H1 (cell line): ENCODE results near the gene MAP6. TPM values are rescaled to one million over a fixed set of nuclear protein-coding genes. Genes with fewer than 3 reads are reported as not detected.

Source experiments
- CTCF ChIA-PET: fragments of 300-600 bp; sonication (Branson Sonifier 250); formaldehyde crosslinking; loops from one replicate; lab custom pipeline; 2021; ENCODE audit not compliant: partially characterized antibody; lab: Charles Lee
- POLR2A ChIA-PET: fragments of 300-600 bp; sonication (Branson Sonifier 250); formaldehyde crosslinking; loops from one replicate; lab custom pipeline; 2021; ENCODE audit warnings: inconsistent platforms; ENCODE audit not compliant: partially characterized antibody; lab: Charles Lee
- DNase-seq, 2 experiments: peaks; one replicate each; pipeline versions ENCODE4 v3.0.0 to v3.0.0-alpha.2; 2010 to 2022; ENCODE audit warnings: low spot score in 2 of 2, low read depth in 1 of 2, mixed read lengths in 1 of 2
- FAIRE-seq: peaks from 2 replicates; lab custom pipeline; 2011; peaks lifted over from hg19 to GRCh38; lab: Jason Lieb, UNC
- H2AFZ ChIP-seq: 2 replicates; pipeline ENCODE4 v1.8.1; 2012; ENCODE audit warnings: low read length, inconsistent platforms
- H2AK5ac ChIP-seq: 2 replicates; pipeline ENCODE4 v1.6.1; 2013; ENCODE audit warnings: low read depth, low read length
- H2BK120ac ChIP-seq: replicated peaks from 2 replicates; pipeline ENCODE3; 2013; ENCODE audit warnings: low read depth, low read length, inconsistent platforms
- H2BK12ac ChIP-seq: 2 replicates; pipeline ENCODE4 v1.6.1; 2013; ENCODE audit warnings: low read depth, low read length
- H2BK15ac ChIP-seq: 2 replicates; pipeline ENCODE4 v1.6.1; 2013; ENCODE audit warnings: low read length
- H2BK20ac ChIP-seq: 2 replicates; pipeline ENCODE4 v1.6.1; 2013; ENCODE audit warnings: low read length
- H2BK5ac ChIP-seq: 2 replicates; pipeline ENCODE4 v1.6.1; 2013; ENCODE audit warnings: low read depth, low read length
- H3K14ac ChIP-seq: 2 replicates; pipeline ENCODE4 v1.6.1; 2013; ENCODE audit warnings: inconsistent platforms; ENCODE audit not compliant: insufficient read length
- H3K18ac ChIP-seq: 2 replicates; pipeline ENCODE4 v1.6.1; 2013; ENCODE audit warnings: low read length; ENCODE audit errors: extremely low read depth
- H3K23ac ChIP-seq: 2 replicates; pipeline ENCODE4 v1.6.1; 2013; ENCODE audit warnings: inconsistent platforms; ENCODE audit not compliant: insufficient read length
- H3K23me2 ChIP-seq: 2 replicates; pipeline ENCODE4 v1.6.1; 2013; ENCODE audit warnings: low read depth, low read length
- H3K27ac ChIP-seq: 2 replicates; pipeline ENCODE4 v1.6.1; 2011; ENCODE audit warnings: low read depth, low read length, inconsistent platforms
- H3K27me3 ChIP-seq, 4 experiments: replicated peaks in 1 of 4; 1 replicate in 1 of 4; 2 replicates in 3 of 4; pipeline versions ENCODE4 v1.6.1 to v1.8.1; 2011 to 2013; ENCODE audit warnings: low read length in 3 of 4, mild to moderate bottlenecking in 3 of 4, inconsistent platforms in 2 of 4, mixed read lengths in 2 of 4, moderate library complexity in 1 of 4; ENCODE audit not compliant: control insufficient read depth in 3 of 4, insufficient read depth in 3 of 4; ENCODE audit errors: extremely low read depth in 1 of 4
- H3K36me3 ChIP-seq, 4 experiments: 2 replicates each; pipeline versions ENCODE4 v1.6.1 to v1.8.1; 2011 to 2013; ENCODE audit warnings: mild to moderate bottlenecking in 4 of 4, low read length in 3 of 4, moderate library complexity in 2 of 4, control low read depth in 1 of 4, inconsistent platforms in 1 of 4; ENCODE audit not compliant: insufficient read depth in 4 of 4, control insufficient read depth in 2 of 4
- H3K4ac ChIP-seq: replicated peaks from 2 replicates; pipeline ENCODE3; 2013; ENCODE audit warnings: low read length, low read depth, mixed read lengths, inconsistent platforms; ENCODE audit not compliant: insufficient read length
- H3K4me1 ChIP-seq, 4 experiments: replicated peaks in 1 of 4; 1 replicate in 1 of 4; 2 replicates in 3 of 4; pipeline versions ENCODE4 v1.6.1 to v1.8.1; 2011 to 2013; ENCODE audit warnings: low read length in 3 of 4, inconsistent platforms in 2 of 4, mixed read lengths in 1 of 4; ENCODE audit not compliant: insufficient read depth in 4 of 4, control insufficient read depth in 3 of 4
- H3K4me2 ChIP-seq, 2 experiments: 2 replicates each; pipeline versions ENCODE4 v1.6.1 to v1.8.1; 2011 to 2013; ENCODE audit warnings: low read depth in 2 of 2, low read length in 2 of 2, control low read depth in 1 of 2, inconsistent platforms in 1 of 2, mild to moderate bottlenecking in 1 of 2; ENCODE audit not compliant: insufficient read depth in 1 of 2
- H3K4me3 ChIP-seq, 4 experiments: fragments of 200-600, 300-600 bp in 1 of 4; sonication (generic), shearing (Covaris generic), sonication (Bioruptor Twin) in 1 of 4; 2 replicates each; pipeline versions ENCODE4 v1.5.1 to v1.8.1; 2011 to 2016; ENCODE audit warnings: low read length in 4 of 4, low read depth in 3 of 4, control low read depth in 2 of 4, inconsistent platforms in 2 of 4, mild to moderate bottlenecking in 2 of 4, mixed read lengths in 1 of 4, moderate library complexity in 1 of 4; ENCODE audit not compliant: insufficient read depth in 2 of 4; ENCODE audit errors: extremely low read depth in 1 of 4
- H3K56ac ChIP-seq: replicated peaks from 2 replicates; pipeline ENCODE3; 2013; ENCODE audit warnings: low read depth, mild to moderate bottlenecking, mixed read lengths, low read length, inconsistent platforms; ENCODE audit not compliant: insufficient read length
- H3K79me1 ChIP-seq: 2 replicates; pipeline ENCODE4 v1.6.1; 2013; ENCODE audit warnings: low read depth, low read length, control low read depth
- H3K79me2 ChIP-seq, 2 experiments: 2 replicates each; pipeline versions ENCODE4 v1.6.1 to v1.8.1; 2012 to 2013; ENCODE audit warnings: low read length in 2 of 2, mild to moderate bottlenecking in 2 of 2, inconsistent platforms in 1 of 2; ENCODE audit not compliant: insufficient read depth in 2 of 2, control insufficient read depth in 1 of 2
- H3K9ac ChIP-seq, 4 experiments: replicated peaks in 1 of 4; 1 replicate in 1 of 4; 2 replicates in 3 of 4; pipeline versions ENCODE4 v1.6.1 to v1.8.1; 2011 to 2013; ENCODE audit warnings: low read depth in 3 of 4, low read length in 3 of 4, control low read depth in 2 of 4, mild to moderate bottlenecking in 2 of 4, moderate library complexity in 2 of 4, inconsistent platforms in 1 of 4; ENCODE audit errors: extremely low read depth in 1 of 4
- H3K9me3 ChIP-seq, 2 experiments: 2 replicates each; pipeline versions ENCODE4 v1.6.1 to v1.8.1; 2012 to 2013; ENCODE audit warnings: mild to moderate bottlenecking in 2 of 2, moderate library complexity in 2 of 2, control low read depth in 1 of 2, inconsistent platforms in 1 of 2, low read depth in 1 of 2, low read length in 1 of 2, mixed read lengths in 1 of 2; ENCODE audit not compliant: insufficient read depth in 2 of 2
- H4K20me1 ChIP-seq, 2 experiments: replicated peaks in 1 of 2; 2 replicates each; pipeline versions ENCODE3 to v1.8.1; 2011 to 2013; ENCODE audit warnings: inconsistent platforms in 2 of 2, low read length in 2 of 2, mild to moderate bottlenecking in 1 of 2; ENCODE audit not compliant: insufficient read depth in 2 of 2, control insufficient read depth in 1 of 2
- H4K5ac ChIP-seq: 2 replicates; pipeline ENCODE4 v1.6.1; 2013; ENCODE audit warnings: low read length, low read depth, mixed read lengths, inconsistent platforms; ENCODE audit not compliant: insufficient read length
- H4K8ac ChIP-seq: 2 replicates; pipeline ENCODE4 v1.8.0; 2013; ENCODE audit warnings: mild to moderate bottlenecking, moderate library complexity, low read length, inconsistent platforms; ENCODE audit not compliant: insufficient read depth; ENCODE audit errors: extremely low read depth
- H4K91ac ChIP-seq: replicated peaks from 2 replicates; pipeline ENCODE3; 2013; ENCODE audit warnings: low read length, mixed read lengths, inconsistent platforms; ENCODE audit not compliant: insufficient read length
- CHD1 ChIP-seq: IDR thresholded peaks from 2 replicates; pipeline ENCODE4 v1.6.1; 2012; ENCODE audit warnings: low read depth, low read length, improper control_type of control experiment
- EZH2 ChIP-seq: fragments of 200-600 bp; sonication (generic); IDR thresholded peaks from 2 replicates; pipeline ENCODE4 v1.7.1; 2012; ENCODE audit warnings: low read depth, mild to moderate bottlenecking, moderate library complexity, low read length, inconsistent platforms; ENCODE audit not compliant: severe bottlenecking
- HDAC2 ChIP-seq, 2 experiments: fragments of 300-600 bp in 1 of 2; sonication (generic) in 1 of 2; IDR thresholded peaks; 2 replicates each; pipeline ENCODE4 v1.6.1; 2011 to 2012; ENCODE audit warnings: low read depth in 2 of 2, low read length in 2 of 2, mild to moderate bottlenecking in 2 of 2, moderate library complexity in 2 of 2, borderline replicate concordance in 1 of 2, inconsistent platforms in 1 of 2
- HDAC6 ChIP-seq: IDR thresholded peaks from one replicate; pipeline ENCODE4 v1.7.1; 2012; ENCODE audit warnings: low read depth, mild to moderate bottlenecking, inconsistent platforms, low read length, moderate library complexity
- MAFK ChIP-seq: IDR thresholded peaks from 2 replicates; pipeline ENCODE4 v1.6.1; 2012; ENCODE audit warnings: low read depth, mild to moderate bottlenecking, improper control_type of control experiment, low read length
- RAD21 ChIP-seq, 2 experiments: IDR thresholded peaks in 1 of 2; conservative IDR thresholded peaks in 1 of 2; 2 replicates each; pipeline ENCODE4 v1.6.1; 2011; ENCODE audit warnings: low read depth in 2 of 2, low read length in 2 of 2, improper control_type of control experiment in 1 of 2, inconsistent platforms in 1 of 2, mild to moderate bottlenecking in 1 of 2, moderate library complexity in 1 of 2
- SIRT6 ChIP-seq: IDR thresholded peaks from one replicate; pipeline ENCODE4 v1.7.1; 2012; ENCODE audit warnings: low read length, inconsistent platforms
- SUZ12 ChIP-seq: fragments of 200-600 bp; sonication (generic); IDR thresholded peaks from 2 replicates; pipeline ENCODE4 v1.6.1; 2012; ENCODE audit warnings: mild to moderate bottlenecking, inconsistent platforms, low read length, moderate library complexity, mixed read lengths
- YY1 ChIP-seq: IDR thresholded peaks from 2 replicates; pipeline ENCODE4 v1.6.1; 2011; ENCODE audit warnings: low read depth, mild to moderate bottlenecking, low read length
- WGBS, 2 experiments: shearing (Covaris generic) in 1 of 2; methylation state at CpG; one replicate each; pipeline versions ENCODE4 v1.1.6 to v1.1.7; 2013 to 2015; ENCODE audit warnings: low lambda C conversion rate in 2 of 2, mixed read lengths in 2 of 2, inconsistent platforms in 1 of 2, low coverage in 1 of 2, missing lambda C conversion rate in 1 of 2; ENCODE audit not compliant: insufficient replicate concordance in 2 of 2, insufficient coverage in 1 of 2, insufficient read length in 1 of 2; ENCODE audit errors: extremely low coverage in 1 of 2, missing lambda C conversion rate in 1 of 2; 5-methylcytosine and 5-hydroxymethylcytosine counted together
- polyA plus RNA-seq, 7 experiments: library from polyadenylated mRNA; depleted of rRNA in 3 of 7; stranded (reverse) in 5 of 7; unstranded in 2 of 7; fragments of >200 nt in 5 of 7; fragments of 200-250 nt in 2 of 7; gene quantifications; 1 replicate in 5 of 7; 2 replicates in 1 of 7; 4 replicates in 1 of 7; pipeline versions ENCODE4 v1.2.1 to v1.2.3, GENCODE V29; 2011 to 2013; ENCODE audit warnings: missing spikeins in 2 of 7, mixed read lengths in 2 of 7
- total RNA-seq: library from RNA; stranded (reverse); fragmentation: NEBNext Ultra II Directional; extraction: Animal tissue kit (Norgen Biotek cat#: 25700); gene quantifications from 2 replicates; pipeline ENCODE4 v1.2.1, GENCODE V29; 2021
- TF ChIP-seq, protein P1 (sequence below): IDR thresholded peaks from 2 replicates; pipeline ENCODE4 v1.6.1; 2012; ENCODE audit warnings: inconsistent platforms

The MAP6 gene
- total and polyA plus RNA-seq, 2 of the 8 experiments (the other 6 are each of a cell fraction or from before 2014, with no cell fraction given): 0.54 to 0.89 TPM

- Histone ChIP-seq H2BK20ac (no peak overlapping the region), H3K23ac (no peak overlapping the region)
- no peak for DNase-seq
These were observed 14.5 kb downstream of the MAP6 start for GRCh38 chr11:75654314-75654713.

More at GRCh38 chr11:75654314-75654713, 14.5 kb downstream of the MAP6 start:
- Histone ChIP-seq H3K4ac (no peak overlapping the region), H3K14ac (no peak overlapping the region), H3K18ac (no peak overlapping the region), H4K8ac (no peak overlapping the region), H2AK5ac (no peak overlapping the region), H3K4me2 (no peak overlapping the region), H3K79me1 (no peaks in the 10 kb centered on the region), H3K9me3 (no peaks in the 10 kb centered on the region), H4K5ac (no peak overlapping the region), H3K4me1 (peaks cover 0 to 4% (median 0%) of the 10 kb centered on the region in 4 experiments; a peak in 1 of 7 replicates), H3K4me3 (no peak overlapping the region), H4K91ac (no peak overlapping the region), H2AFZ (no peak overlapping the region), H2BK5ac (no peak overlapping the region), H2BK120ac (no peak overlapping the region), H3K79me2 (no peaks in the 10 kb centered on the region), H3K9ac (no peak overlapping the region), H2BK12ac (no peak overlapping the region), H3K23me2 (no peaks in the 10 kb centered on the region), H4K20me1 (no peaks in the 10 kb centered on the region), H3K27me3 (no peaks in the 10 kb centered on the region), H3K27ac (no peak overlapping the region), H3K36me3 (no peaks in the 10 kb centered on the region), H2BK15ac (no peak overlapping the region), H3K56ac (no peak overlapping the region)
- no peak for FAIRE-seq
- TF ChIP-seq MAFK (no peak), HDAC2 (IDR thresholded peaks at IDR 0.05; ENCODE audit: borderline replicate concordance in 1 of 2, low read depth in 2 of 2, low read length in 2 of 2) (no peak), SIRT6 (no peak), HDAC6 (no peak), YY1 (no peak), CHD1 (no peak), SUZ12 (no peak), EZH2 (no peak), RAD21 (IDR thresholded peaks at IDR 0.05 in 1 of 2, conservative IDR thresholded peaks at IDR 0.05 in 1 of 2; ENCODE audit: low read depth in 2 of 2, low read length in 2 of 2) (no peak)
- TF ChIP-seq, protein P1, sequence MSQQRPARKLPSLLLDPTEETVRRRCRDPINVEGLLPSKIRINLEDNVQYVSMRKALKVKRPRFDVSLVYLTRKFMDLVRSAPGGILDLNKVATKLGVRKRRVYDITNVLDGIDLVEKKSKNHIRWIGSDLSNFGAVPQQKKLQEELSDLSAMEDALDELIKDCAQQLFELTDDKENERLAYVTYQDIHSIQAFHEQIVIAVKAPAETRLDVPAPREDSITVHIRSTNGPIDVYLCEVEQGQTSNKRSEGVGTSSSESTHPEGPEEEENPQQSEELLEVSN: no peak
- ChIA-PET POLR2A (no interaction called here), CTCF (interaction anchor here (1.0 kb wide), 1 partner anchor 25 kb away, joined by 3 read pairs; no protein-coding TSS in a partner anchor)
- 93% methylated on average over 3 of the region's 3 CpGs; no CpG with 5 or more reads in 1 of the 2 experiments for WGBS, 2 experiments
